ENCODE data around the gene PRDM16. TPM values are rescaled to one million over a fixed set of nuclear protein-coding genes. Genes with fewer than 3 reads are reported as not detected.

The PRDM16 gene
- total RNA-seq, 1 experiment from 2014 or later = 0.17 TPM

GRCh38 chr1:3367376-3367775 is 298.4 kb downstream of the PRDM16 start:
- Histone ChIP-seq H4K20me1 (ENCODE audit: control insufficient read depth, insufficient read depth, insufficient read length) (peaks cover 3% of the 10 kb centered on the region), H3K14ac (ENCODE audit: insufficient read depth, low read length) (no peak overlapping the region), H3K27ac (ENCODE audit: insufficient read length, low read depth, low read length) (no peak overlapping the region), H3K79me1 (ENCODE audit: insufficient read depth, low read depth, low read length, poor library complexity, severe bottlenecking) (no peaks in the 10 kb centered on the region), H3K79me2 (ENCODE audit: insufficient read depth, low read length) (no peaks in the 10 kb centered on the region), H2BK120ac (ENCODE audit: low read depth, low read length, poor library complexity, severe bottlenecking) (no peak overlapping the region), H3K4ac (ENCODE audit: low read depth, low read length) (no peak overlapping the region), H3K9ac (ENCODE audit: extremely low read depth, insufficient read length, low read length) (no peak overlapping the region), H2AK5ac (ENCODE audit: insufficient read length, low read length) (no peak overlapping the region), H2BK12ac (ENCODE audit: insufficient read length, low read depth, low read length) (no peak overlapping the region), H3K4me2 (ENCODE audit: insufficient read depth, insufficient read length, low read length) (no peak overlapping the region), H2AFZ (ENCODE audit: low read length) (no peak overlapping the region), H3K27me3 (ENCODE audit: insufficient read depth, low read length) (no peaks in the 10 kb centered on the region), H3K56ac (ENCODE audit: insufficient read length, low read depth, low read length) (no peak overlapping the region), H4K5ac (ENCODE audit: insufficient read length, low read depth, low read length) (no peak overlapping the region), H3K23ac (ENCODE audit: insufficient read length, low read depth, low read length) (no peak overlapping the region), H2BK20ac (ENCODE audit: low read depth, low read length, poor library complexity, severe bottlenecking) (no peak overlapping the region), H3K4me1 (ENCODE audit: insufficient read depth, low read length) (peaks cover 4% of the 10 kb centered on the region; the same call in 1 of the 2 replicates), H3K9me3 (ENCODE audit: control insufficient read depth, low read depth, low read length) (no peaks in the 10 kb centered on the region), H3K23me2 (ENCODE audit: insufficient read length, low read depth, low read length, poor library complexity, severe bottlenecking) (no peaks in the 10 kb centered on the region), H4K8ac (replicated peaks; ENCODE audit: insufficient read length, low read depth, low read length) (no peak overlapping the region), H3T11ph (ENCODE audit: low read length) (no peak overlapping the region), H4K91ac (ENCODE audit: insufficient read length, low read depth, low read length) (no peak overlapping the region), H2BK15ac (ENCODE audit: low read depth, low read length) (no peak overlapping the region), H3K18ac (ENCODE audit: insufficient read length, low read depth, low read length) (no peak overlapping the region), H2BK5ac (ENCODE audit: insufficient read length, low read length) (no peak overlapping the region)
- Mint-ChIP-seq H3K36me3 (ENCODE audit: insufficient read depth in 1 of 3, low read depth in 3 of 3) (no peaks in the 10 kb centered on the region), H3K4me1 (peaks cover 19 to 21% of the 10 kb centered on the region in 2 experiments), H3K27me3 (ENCODE audit: low read depth) (peaks cover 18% of the 10 kb centered on the region), H3K9me3 (peaks cover 0 to 3% of the 10 kb centered on the region in 2 experiments; a peak in 2 of 5 replicates), H3K4me3 (no peak overlapping the region; a peak in 1 of 5 replicates), H3K27ac (no peak overlapping the region)
- 100% methylated on average over 1 of the region's 11 CpGs for WGBS (ENCODE audit: extremely low coverage, insufficient read length, low lambda C conversion rate)
- no peak for TF ChIP-seq CTCF (conservative IDR thresholded peaks at IDR 0.05)
- no peak for DNase-seq

Measured in H9 (cell line).